ENCODE data around the gene ANKRD29.

DNA sequence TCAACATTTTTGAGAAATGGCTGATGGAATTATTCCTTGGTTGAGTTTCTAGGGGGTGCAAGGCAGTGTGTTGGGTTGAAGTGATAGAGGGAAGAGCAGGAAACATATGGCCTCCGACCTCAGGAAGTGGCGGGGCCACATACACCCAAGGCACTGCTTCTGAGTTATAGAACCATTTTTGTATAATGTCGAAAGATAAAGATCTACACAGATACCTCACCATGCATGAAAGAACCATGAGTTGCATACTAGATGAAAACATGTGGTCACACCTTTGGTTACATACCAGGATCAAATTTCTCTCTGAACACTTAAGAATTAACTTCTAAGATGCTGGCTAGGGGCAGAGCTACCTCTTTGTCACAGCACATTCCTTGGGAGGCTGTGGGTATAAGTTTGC is 49.7 kb upstream of the ANKRD29 start:
- TF ChIP-seq MAX (IDR thresholded peaks at IDR 0.05; ENCODE audit: low read depth, low read length) (no peak), POLR2A (IDR thresholded peaks at IDR 0.05; ENCODE audit: extremely low read depth, insufficient read length) (no peak)
